PC-9 (cell line): ENCODE results near the gene TOX2. TPM values are rescaled to one million over a fixed set of nuclear protein-coding genes. Genes with fewer than 3 reads are reported as not detected.

Source experiments
- BruUV-seq: library from RNA; stranded (reverse); fragments of 400-500 nt; replicated peaks from 2 replicates; lab custom pipeline; 2021; lab: Mats Ljungman, UMichigan
- CTCF ChIA-PET: fragments of 300-600 bp; sonication (Branson Sonifier 250); formaldehyde crosslinking; loops from one replicate; lab custom pipeline; 2022; ENCODE audit warnings: antibody characterized with exemption; lab: Charles Lee
- POLR2A ChIA-PET: fragments of 300-600 bp; sonication (Branson Sonifier 250); formaldehyde crosslinking; loops from one replicate; lab custom pipeline; 2022; ENCODE audit warnings: antibody characterized with exemption; ENCODE audit not compliant: unreplicated experiment; lab: Charles Lee
- DNase-seq, 2 experiments: peaks; one replicate each; pipeline versions ENCODE4 v3.0.0 to v3.0.0-alpha.2; 2015 to 2022; ENCODE audit warnings: mixed read lengths in 1 of 2
- H2AFZ ChIP-seq: fragments of 200-600 bp; sonication (generic); 2 replicates; pipeline ENCODE4 v1.8.1; 2017; ENCODE audit warnings: antibody characterized with exemption
- H3F3A ChIP-seq: fragments of 200-600 bp; sonication (generic); 2 replicates; pipeline ENCODE4 v1.8.1; 2017; ENCODE audit warnings: antibody characterized with exemption, mild to moderate bottlenecking, low read depth; ENCODE audit not compliant: insufficient read depth
- H3K27ac ChIP-seq: fragments of 200-600 bp; sonication (generic); 2 replicates; pipeline ENCODE4 v1.6.1; 2016; ENCODE audit warnings: mixed run types
- H3K27me3 ChIP-seq: fragments of 200-600 bp; sonication (generic); 2 replicates; pipeline ENCODE4 v1.6.1; 2016; ENCODE audit warnings: low read depth, mixed run types; ENCODE audit not compliant: insufficient read depth
- H3K36me3 ChIP-seq: fragments of 200-600 bp; sonication (generic); 2 replicates; pipeline ENCODE4 v1.6.1; 2016; ENCODE audit warnings: low read depth, mixed run types
- H3K4me1 ChIP-seq: fragments of 200-600 bp; sonication (generic); replicated peaks from 2 replicates; pipeline ENCODE4 v1.6.1; 2016; ENCODE audit warnings: mixed run types; ENCODE audit not compliant: insufficient read depth
- H3K4me2 ChIP-seq: fragments of 200-600 bp; sonication (generic); 2 replicates; pipeline ENCODE4 v1.6.1; 2017; ENCODE audit warnings: mixed run types
- H3K4me3 ChIP-seq: fragments of 200-600 bp; sonication (generic); 2 replicates; pipeline ENCODE4 v1.6.1; 2016; ENCODE audit warnings: mixed run types
- H3K79me2 ChIP-seq: fragments of 200-600 bp; sonication (generic); 2 replicates; pipeline ENCODE4 v1.6.1; 2017; ENCODE audit warnings: low read depth, mixed run types
- H3K9me2 ChIP-seq: fragments of 200-600 bp; sonication (generic); 2 replicates; pipeline ENCODE4 v1.8.1; 2017; ENCODE audit warnings: mild to moderate bottlenecking; ENCODE audit not compliant: insufficient read depth
- H3K9me3 ChIP-seq: fragments of 200-600 bp; sonication (generic); 2 replicates; pipeline ENCODE4 v1.8.1; 2016; ENCODE audit warnings: low read depth; ENCODE audit not compliant: insufficient read depth
- H4K20me1 ChIP-seq: fragments of 200-600 bp; sonication (generic); 2 replicates; pipeline ENCODE4 v1.8.1; 2017; ENCODE audit not compliant: insufficient read depth
- EZH2 ChIP-seq: fragments of 200-600 bp; sonication (generic); IDR thresholded peaks from 2 replicates; pipeline ENCODE4 v1.8.0; 2017; ENCODE audit warnings: antibody characterized with exemption, low read depth
- intact Hi-C: fragments of 100-400 bp; cut with micrococcal nuclease; formaldehyde crosslinking; loops from one replicate; pipeline ENCODE4 v1.10.0; 2022; ENCODE audit not compliant: unreplicated experiment
- total RNA-seq: library from RNA; stranded (reverse); gene quantifications from 2 replicates; pipeline ENCODE4 v1.2.3, GENCODE V29; 2021
- TF ChIP-seq, protein P1 (sequence below): fragments of 200-600 bp; sonication (generic); conservative IDR thresholded peaks from 2 replicates; pipeline ENCODE4 v1.6.1; 2017; ENCODE audit warnings: mixed run types, antibody characterized with exemption, mild to moderate bottlenecking, moderate library complexity

TOX2 gene
- total RNA-seq, 1 experiment from 2014 or later: 30.1 TPM

DNA sequence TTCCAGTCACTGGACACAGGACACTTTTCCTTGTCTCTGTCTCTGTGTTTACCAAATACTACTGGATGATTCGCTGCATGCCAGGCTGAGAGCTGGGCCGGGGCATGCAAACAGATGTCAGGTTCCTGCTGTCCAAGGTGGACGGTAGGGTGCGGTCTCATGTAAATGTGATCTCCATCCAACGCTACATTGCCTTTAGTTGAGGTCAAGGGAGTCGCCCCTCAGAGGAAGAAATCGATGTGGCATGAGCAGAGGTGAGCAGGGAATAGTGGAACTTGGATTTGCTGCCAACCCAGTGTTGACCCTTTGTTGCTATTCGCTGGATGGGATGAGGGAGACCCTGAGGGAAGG, 9.8 kb upstream of the TOX2 start:
- Histone ChIP-seq H3K9me3 (0 out of 2 replicates have a peak, but pooled peaks cover 7% of the 10 kb centered on the region), H3K4me2 (peak overlapping the region; percentile 46), H3K36me3 (no peaks in the 10 kb centered on the region), H3K4me3 (no peak overlapping the region; the same call in 1 of the 2 replicates), H3F3A (peaks cover 5% of the 10 kb centered on the region; the same call in 1 of the 2 replicates), H3K9me2 (no peaks in the 10 kb centered on the region), H4K20me1 (no peaks in the 10 kb centered on the region), H3K79me2 (no peaks in the 10 kb centered on the region), H3K27ac (no peak overlapping the region), H3K27me3 (no peaks in the 10 kb centered on the region), H3K4me1 (peaks cover 14% of the 10 kb centered on the region), H2AFZ (no peak overlapping the region)
- no TSS peak for BruUV-seq
- intact Hi-C loops: no loop called here
- ChIA-PET POLR2A (no interaction called here), CTCF (interaction anchor here (0.6 kb wide), 1 partner anchor 65 kb away, joined by 3 read pairs; no protein-coding TSS in a partner anchor)
- TF ChIP-seq, protein P1, sequence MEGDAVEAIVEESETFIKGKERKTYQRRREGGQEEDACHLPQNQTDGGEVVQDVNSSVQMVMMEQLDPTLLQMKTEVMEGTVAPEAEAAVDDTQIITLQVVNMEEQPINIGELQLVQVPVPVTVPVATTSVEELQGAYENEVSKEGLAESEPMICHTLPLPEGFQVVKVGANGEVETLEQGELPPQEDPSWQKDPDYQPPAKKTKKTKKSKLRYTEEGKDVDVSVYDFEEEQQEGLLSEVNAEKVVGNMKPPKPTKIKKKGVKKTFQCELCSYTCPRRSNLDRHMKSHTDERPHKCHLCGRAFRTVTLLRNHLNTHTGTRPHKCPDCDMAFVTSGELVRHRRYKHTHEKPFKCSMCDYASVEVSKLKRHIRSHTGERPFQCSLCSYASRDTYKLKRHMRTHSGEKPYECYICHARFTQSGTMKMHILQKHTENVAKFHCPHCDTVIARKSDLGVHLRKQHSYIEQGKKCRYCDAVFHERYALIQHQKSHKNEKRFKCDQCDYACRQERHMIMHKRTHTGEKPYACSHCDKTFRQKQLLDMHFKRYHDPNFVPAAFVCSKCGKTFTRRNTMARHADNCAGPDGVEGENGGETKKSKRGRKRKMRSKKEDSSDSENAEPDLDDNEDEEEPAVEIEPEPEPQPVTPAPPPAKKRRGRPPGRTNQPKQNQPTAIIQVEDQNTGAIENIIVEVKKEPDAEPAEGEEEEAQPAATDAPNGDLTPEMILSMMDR: no peak
- TF ChIP-seq EZH2: no peak
- peak; percentile 33 to 59 for DNase-seq

DNA sequence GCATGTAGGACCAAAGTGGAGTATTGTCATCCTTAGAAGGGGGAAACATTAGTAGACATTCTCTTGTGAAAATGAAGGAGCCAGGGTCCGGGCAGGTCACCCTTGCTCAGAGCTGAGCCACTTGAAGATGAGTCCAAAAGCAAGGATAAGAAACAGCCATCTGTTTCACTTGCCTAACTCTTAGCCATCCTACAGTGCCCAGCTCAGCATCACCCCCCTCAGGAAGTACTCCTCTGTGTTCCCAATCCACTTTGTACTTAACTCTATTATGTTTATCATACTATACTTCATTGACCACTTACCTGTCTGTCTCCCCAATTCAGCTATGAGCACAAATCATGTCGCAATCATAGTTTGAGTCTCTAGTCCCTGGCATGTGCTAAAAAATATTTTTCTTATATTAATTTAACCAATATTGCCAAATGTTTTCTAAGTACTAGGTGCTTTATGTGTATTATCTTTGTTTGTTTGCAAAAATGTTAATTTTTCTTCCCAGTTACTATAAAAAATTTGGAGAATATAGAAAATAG, 8.1 kb upstream of the TOX2 start:
- Histone ChIP-seq H4K20me1 (no peaks in the 10 kb centered on the region), H3K9me2 (no peaks in the 10 kb centered on the region), H3K4me1 (peaks cover 24% of the 10 kb centered on the region), H3K4me3 (no peak overlapping the region), H2AFZ (no peak overlapping the region), H3F3A (peaks cover 15% of the 10 kb centered on the region; the same call in 1 of the 2 replicates), H3K36me3 (no peaks in the 10 kb centered on the region), H3K79me2 (no peaks in the 10 kb centered on the region), H3K27ac (no peak overlapping the region), H3K9me3 (0 out of 2 replicates have a peak, but pooled peaks cover 7% of the 10 kb centered on the region), H3K27me3 (no peaks in the 10 kb centered on the region), H3K4me2 (no peak overlapping the region)
- intact Hi-C loops: no loop called here
- POLR2A ChIA-PET: no interaction called here
- TF ChIP-seq, protein P1: no peak
- no peak for TF ChIP-seq EZH2
- no peak for DNase-seq
- CTCF ChIA-PET: no interaction called here
- BruUV-seq: no TSS peak

DNA sequence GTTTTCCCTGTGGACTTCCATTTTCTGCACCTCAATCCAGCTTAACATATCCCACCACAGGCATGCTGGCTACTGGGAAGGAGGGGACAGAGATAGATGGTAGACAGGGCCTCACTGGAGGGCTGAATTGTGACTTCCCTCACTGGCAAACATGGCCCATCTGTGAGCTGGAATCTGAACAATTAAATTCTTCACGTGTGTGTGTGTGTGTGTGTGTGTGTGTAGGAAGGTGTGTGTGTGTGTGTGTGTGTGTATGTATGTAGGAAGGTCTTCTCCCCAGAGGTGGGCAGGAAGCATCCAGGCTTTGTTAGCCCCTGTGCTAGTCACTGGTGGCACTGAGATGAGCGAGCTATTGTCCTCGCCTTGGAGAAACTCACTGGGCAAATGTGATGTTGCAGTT, 5.4 kb upstream of the TOX2 start:
- H3K9me2 ChIP-seq: no peaks in the 10 kb centered on the region
- H3K9me3 ChIP-seq: peaks cover 18% of the 10 kb centered on the region
- no TSS peak for BruUV-seq
- H3K4me3 ChIP-seq: no peak overlapping the region
- POLR2A ChIA-PET: no interaction called here
- H3F3A ChIP-seq: peaks cover 36% of the 10 kb centered on the region
- no peaks in the 10 kb centered on the region for H3K36me3 ChIP-seq
- CTCF ChIA-PET: no interaction called here
- H2AFZ ChIP-seq: no peak overlapping the region
- H4K20me1 ChIP-seq: no peaks in the 10 kb centered on the region
- no peak overlapping the region for H3K4me2 ChIP-seq
- H3K4me1 ChIP-seq: peaks cover 31% of the 10 kb centered on the region
- intact Hi-C loops: no loop called here
- TF ChIP-seq, protein P1: no peak
- TF ChIP-seq EZH2: no peak
- no peak overlapping the region for H3K27ac ChIP-seq
- DNase-seq: no peak
- H3K27me3 ChIP-seq: no peaks in the 10 kb centered on the region
- no peaks in the 10 kb centered on the region for H3K79me2 ChIP-seq
